WERI-Rb-1 (cell line): ENCODE measurements around the gene CAMKMT.

Source experiments
- DNase-seq: peaks from one replicate; pipeline ENCODE4 v3.0.0-alpha.2; 2020
- H3K27ac ChIP-seq: fragments of 250-450 bp; sonication (Bioruptor Pico); 2 replicates; pipeline ENCODE4 v1.5.1; 2020; ENCODE audit warnings: mild to moderate bottlenecking, moderate library complexity
- H3K27me3 ChIP-seq: fragments of 250-450 bp; sonication (Bioruptor Pico); 2 replicates; pipeline ENCODE4 v1.5.1; 2021; ENCODE audit warnings: mild to moderate bottlenecking, low read depth, moderate library complexity; ENCODE audit not compliant: insufficient read depth, severe bottlenecking
- H3K36me3 ChIP-seq: fragments of 250-450 bp; sonication (Bioruptor Pico); 2 replicates; pipeline ENCODE4 v1.5.1; 2020; ENCODE audit warnings: mild to moderate bottlenecking, moderate library complexity
- H3K4me3 ChIP-seq: 2 replicates; pipeline ENCODE4 v1.5.1; 2011; ENCODE audit warnings: low read depth, mild to moderate bottlenecking, control low read depth, low read length
- H3K9me3 ChIP-seq: fragments of 250-450 bp; sonication (Bioruptor Pico); 2 replicates; pipeline ENCODE4 v1.5.1; 2021; ENCODE audit warnings: mild to moderate bottlenecking, moderate library complexity; ENCODE audit not compliant: severe bottlenecking
- TF ChIP-seq, protein P1 (sequence below): IDR thresholded peaks from 2 replicates; pipeline ENCODE4 v1.5.1; 2011; ENCODE audit warnings: low read depth, mild to moderate bottlenecking, control low read depth, inconsistent platforms, low read length

Gene CAMKMT

GRCh38 chr2:44531289-44531688 lies 169.5 kb downstream of the CAMKMT start:
- DNase-seq = no peak
- TF ChIP-seq, protein P1, sequence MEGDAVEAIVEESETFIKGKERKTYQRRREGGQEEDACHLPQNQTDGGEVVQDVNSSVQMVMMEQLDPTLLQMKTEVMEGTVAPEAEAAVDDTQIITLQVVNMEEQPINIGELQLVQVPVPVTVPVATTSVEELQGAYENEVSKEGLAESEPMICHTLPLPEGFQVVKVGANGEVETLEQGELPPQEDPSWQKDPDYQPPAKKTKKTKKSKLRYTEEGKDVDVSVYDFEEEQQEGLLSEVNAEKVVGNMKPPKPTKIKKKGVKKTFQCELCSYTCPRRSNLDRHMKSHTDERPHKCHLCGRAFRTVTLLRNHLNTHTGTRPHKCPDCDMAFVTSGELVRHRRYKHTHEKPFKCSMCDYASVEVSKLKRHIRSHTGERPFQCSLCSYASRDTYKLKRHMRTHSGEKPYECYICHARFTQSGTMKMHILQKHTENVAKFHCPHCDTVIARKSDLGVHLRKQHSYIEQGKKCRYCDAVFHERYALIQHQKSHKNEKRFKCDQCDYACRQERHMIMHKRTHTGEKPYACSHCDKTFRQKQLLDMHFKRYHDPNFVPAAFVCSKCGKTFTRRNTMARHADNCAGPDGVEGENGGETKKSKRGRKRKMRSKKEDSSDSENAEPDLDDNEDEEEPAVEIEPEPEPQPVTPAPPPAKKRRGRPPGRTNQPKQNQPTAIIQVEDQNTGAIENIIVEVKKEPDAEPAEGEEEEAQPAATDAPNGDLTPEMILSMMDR = no peak
- Histone ChIP-seq H3K36me3 (no peaks in the 10 kb centered on the region), H3K4me3 (no peak overlapping the region), H3K27me3 (no peaks in the 10 kb centered on the region), H3K9me3 (no peaks in the 10 kb centered on the region), H3K27ac (no peak overlapping the region)

- DNase-seq = no peak
- H3K27ac ChIP-seq = no peak overlapping the region
- no peaks in the 10 kb centered on the region for H3K27me3 ChIP-seq
- no peak overlapping the region for H3K4me3 ChIP-seq
- no peaks in the 10 kb centered on the region for H3K36me3 ChIP-seq
- TF ChIP-seq, protein P1 = no peak
- no peaks in the 10 kb centered on the region for H3K9me3 ChIP-seq
Measured at GRCh38 chr2:44532031-44532430, 170.3 kb downstream of the CAMKMT start.

- H3K36me3 ChIP-seq = no peaks in the 10 kb centered on the region
- TF ChIP-seq, protein P1 = no peak
Measured at GRCh38 chr2:44533508-44533907, 171.8 kb downstream of the CAMKMT start.

GRCh38 chr2:44535376-44535775 lies 173.6 kb downstream of the CAMKMT start:
- TF ChIP-seq, protein P1 = no peak
- no peaks in the 10 kb centered on the region for H3K36me3 ChIP-seq
- H3K4me3 ChIP-seq = no peak overlapping the region
- no peaks in the 10 kb centered on the region for H3K27me3 ChIP-seq
- no peak for DNase-seq
- H3K9me3 ChIP-seq = no peaks in the 10 kb centered on the region
- no peak overlapping the region for H3K27ac ChIP-seq

More at GRCh38 chr2:44533508-44533907, 171.8 kb downstream of the CAMKMT start:
- no peaks in the 10 kb centered on the region for H3K27me3 ChIP-seq
- no peak overlapping the region for H3K4me3 ChIP-seq
- DNase-seq = no peak
- no peaks in the 10 kb centered on the region for H3K9me3 ChIP-seq
- H3K27ac ChIP-seq = no peak overlapping the region

DNA sequence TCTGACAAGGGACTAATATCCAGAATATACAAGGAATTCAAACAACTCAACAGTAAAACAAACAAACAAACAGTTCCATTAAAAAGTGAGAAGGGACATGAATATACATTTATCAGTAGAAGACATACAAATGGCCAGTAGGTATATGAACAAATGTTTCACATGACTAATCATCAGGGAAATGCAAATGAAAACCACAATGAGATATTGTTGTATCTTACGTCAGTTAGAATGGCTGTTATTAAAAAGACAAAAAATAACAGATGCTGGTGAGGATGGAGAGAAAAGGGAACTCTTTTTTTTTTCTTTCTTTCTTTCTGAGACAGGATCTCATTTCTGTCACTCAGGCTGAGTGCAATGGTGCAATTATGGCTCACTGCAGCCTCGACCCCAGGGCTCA lies 175.5 kb downstream of the CAMKMT start:
- H3K27me3 ChIP-seq = no peaks in the 10 kb centered on the region
- DNase-seq = no peak
- H3K9me3 ChIP-seq = no peaks in the 10 kb centered on the region
- H3K36me3 ChIP-seq = no peaks in the 10 kb centered on the region
- H3K4me3 ChIP-seq = no peak overlapping the region
- TF ChIP-seq, protein P1 = no peak
- no peak overlapping the region for H3K27ac ChIP-seq

- Histone ChIP-seq H3K27ac (no peak overlapping the region), H3K4me3 (no peak overlapping the region), H3K36me3 (no peaks in the 10 kb centered on the region), H3K27me3 (no peaks in the 10 kb centered on the region), H3K9me3 (no peaks in the 10 kb centered on the region)
- no peak for DNase-seq
- TF ChIP-seq, protein P1 = no peak
Measured at GRCh38 chr2:44542520-44542919, 180.8 kb downstream of the CAMKMT start.
